Esophagus (tissue), 2 donors: ENCODE measurements around the gene THSD8. TPM values are rescaled to one million over a fixed set of nuclear protein-coding genes. Genes with fewer than 3 reads are reported as not detected.
"Not testable (repeated sequence)": the region's sequence is repeated elsewhere in the genome, so short reads cannot be mapped to it uniquely, and the experiment has no call there.

Experiments
- H3K27ac ChIP-seq, 2 donors: one replicate each; pipeline ENCODE4 v1.5.1; 2013; ENCODE audit warnings: low read depth in 2 of 2, mild to moderate bottlenecking in 2 of 2, inconsistent platforms in 1 of 2, low read length in 1 of 2, moderate library complexity in 1 of 2
- H3K27me3 ChIP-seq, 2 donors: one replicate each; pipeline ENCODE4 v1.6.1; 2013; ENCODE audit warnings: low read length in 2 of 2, control low read depth in 1 of 2, mild to moderate bottlenecking in 1 of 2; ENCODE audit not compliant: insufficient read depth in 2 of 2, control insufficient read depth in 1 of 2
- H3K36me3 ChIP-seq, 2 donors: one replicate each; pipeline ENCODE4 v1.6.1; 2013; ENCODE audit warnings: low read length in 1 of 2; ENCODE audit not compliant: control insufficient read depth in 2 of 2, insufficient read depth in 2 of 2
- H3K4me1 ChIP-seq, 2 donors: one replicate each; pipeline ENCODE4 v1.6.1; 2013; ENCODE audit warnings: low read length in 1 of 2; ENCODE audit not compliant: control insufficient read depth in 2 of 2, insufficient read depth in 2 of 2
- H3K4me3 ChIP-seq, 2 donors: one replicate each; pipeline ENCODE4 v1.5.1; 2013; ENCODE audit warnings: low read length in 2 of 2, mild to moderate bottlenecking in 2 of 2, low read depth in 1 of 2, moderate library complexity in 1 of 2
- H3K9me3 ChIP-seq, 2 donors: one replicate each; pipeline ENCODE4 v1.6.1; 2013; ENCODE audit warnings: mild to moderate bottlenecking in 2 of 2, low read depth in 1 of 2, low read length in 1 of 2, moderate library complexity in 1 of 2; ENCODE audit not compliant: control insufficient read depth in 2 of 2, insufficient read depth in 1 of 2
- WGBS, 2 donors: extraction: QIAGEN DNeasy Blood & Tissue Kit; methylation state at CpG; one replicate each; pipeline ENCODE4 v1.1.7; 2013; 5-methylcytosine and 5-hydroxymethylcytosine counted together
- polyA plus RNA-seq, 2 donors: library from polyadenylated mRNA; stranded (reverse); fragments of 200-250 nt; gene quantifications; one replicate each; pipeline ENCODE4 v1.2.3, GENCODE V29; 2013
- donor health status: healthy with polysubstance abuse.
- donor health status: Bipolar disorder and iron deficiency.

THSD8 gene
- polyA plus RNA-seq, 2 donors = 2.8 to 8.4 TPM

DNA sequence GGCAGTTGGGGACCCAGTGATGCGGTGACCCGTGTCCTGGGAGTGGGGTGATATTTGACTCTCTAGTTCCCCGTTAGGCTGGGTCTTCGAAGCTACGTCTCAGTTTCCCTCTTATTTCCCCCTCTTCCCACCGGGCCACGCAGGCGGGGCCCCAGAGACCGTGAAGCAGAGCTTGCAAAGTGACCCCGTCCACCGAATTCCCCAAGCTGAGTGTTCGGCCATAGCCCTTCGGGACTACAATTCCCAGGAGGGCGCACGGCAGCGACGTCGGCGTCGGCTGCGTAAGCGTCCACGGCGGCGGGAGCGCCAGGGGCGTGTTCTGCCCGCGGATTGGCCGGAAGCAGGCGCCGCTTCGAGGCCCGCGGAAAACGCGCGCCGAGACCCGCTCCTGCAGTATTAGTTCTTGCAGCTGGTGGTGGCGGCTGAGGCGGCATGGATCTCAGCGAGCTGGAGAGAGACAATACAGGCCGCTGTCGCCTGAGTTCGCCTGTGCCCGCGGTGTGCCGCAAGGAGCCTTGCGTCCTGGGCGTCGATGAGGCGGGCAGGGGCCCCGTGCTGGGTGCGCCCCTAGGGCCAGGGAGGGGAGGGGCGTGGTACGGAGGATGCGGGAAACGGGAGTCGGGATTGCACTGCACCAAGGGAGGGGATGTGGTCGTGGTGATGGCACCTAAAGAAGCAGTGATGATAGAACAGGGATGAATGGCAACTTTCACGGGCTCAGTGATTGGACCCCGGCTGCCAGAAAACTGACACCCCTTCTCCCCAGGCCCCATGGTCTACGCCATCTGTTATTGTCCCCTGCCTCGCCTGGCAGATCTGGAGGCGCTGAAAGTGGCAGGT lies 4.6 kb downstream of the THSD8 start, which contains the start of gene RNASEH2A:
RNASEH2A (plus strand) TSS at position 343 of the 840 bp plus-strand sequence; CDS start at position 433, 90 bp downstream.
- Histone ChIP-seq H3K27me3 (no peaks in the 10 kb centered on the region), H3K4me3 (peak within 1 kb of the TSS; percentile 56 to 73), H3K4me1 (peaks cover 4 to 5% of the 10 kb centered on the region in 2 donors), H3K36me3 (no peaks in the 10 kb centered on the region), H3K27ac (peak within 1 kb of the TSS; percentile 44 to 73), H3K9me3 (no peaks in the 10 kb centered on the region)
- WGBS, 2 donors = 4% methylated on average over 65 to 66 of the region's 66 CpGs

GRCh38 chr19:12815088-12815487 lies 13.2 kb downstream of the THSD8 start:
- Histone ChIP-seq H3K4me1 (no peaks in the 10 kb centered on the region), H3K9me3 (no peaks in the 10 kb centered on the region), H3K36me3 (peaks cover 0 to 4% of the 10 kb centered on the region in 2 donors), H3K27me3 (no peaks in the 10 kb centered on the region), H3K4me3 (no peak overlapping the region), H3K27ac (no peak overlapping the region)
- 92 to 93% methylated on average over 7 of the region's 7 CpGs for WGBS, 2 donors

GRCh38 chr19:12817188-12817587 lies 15.3 kb downstream of the THSD8 start:
- H3K4me1 ChIP-seq, H3K9me3 ChIP-seq, H3K27ac ChIP-seq, H3K4me3 ChIP-seq, H3K36me3 ChIP-seq, H3K27me3 ChIP-seq: not testable (repeated sequence)
- 91 to 94% methylated on average over 6 of the region's 6 CpGs for WGBS, 2 donors

GRCh38 chr19:12817810-12818209 lies 15.9 kb downstream of the THSD8 start:
- H3K4me3 ChIP-seq, H3K27ac ChIP-seq, H3K36me3 ChIP-seq, H3K27me3 ChIP-seq, H3K4me1 ChIP-seq, H3K9me3 ChIP-seq: not testable (repeated sequence)
- 93 to 94% methylated on average over 11 of the region's 11 CpGs for WGBS, 2 donors

- Histone ChIP-seq H3K27ac (no peak overlapping the region), H3K4me1 (peaks cover 4 to 6% of the 10 kb centered on the region in 2 donors), H3K36me3 (no peaks in the 10 kb centered on the region), H3K4me3 (no peak overlapping the region), H3K9me3 (peaks cover 0 to 2% of the 10 kb centered on the region in 2 donors), H3K27me3 (no peaks in the 10 kb centered on the region)
- 76 to 80% methylated on average over 2 of the region's 2 CpGs for WGBS, 2 donors
Observed at GRCh38 chr19:12821761-12822160, 19.9 kb downstream of the THSD8 start.

DNA sequence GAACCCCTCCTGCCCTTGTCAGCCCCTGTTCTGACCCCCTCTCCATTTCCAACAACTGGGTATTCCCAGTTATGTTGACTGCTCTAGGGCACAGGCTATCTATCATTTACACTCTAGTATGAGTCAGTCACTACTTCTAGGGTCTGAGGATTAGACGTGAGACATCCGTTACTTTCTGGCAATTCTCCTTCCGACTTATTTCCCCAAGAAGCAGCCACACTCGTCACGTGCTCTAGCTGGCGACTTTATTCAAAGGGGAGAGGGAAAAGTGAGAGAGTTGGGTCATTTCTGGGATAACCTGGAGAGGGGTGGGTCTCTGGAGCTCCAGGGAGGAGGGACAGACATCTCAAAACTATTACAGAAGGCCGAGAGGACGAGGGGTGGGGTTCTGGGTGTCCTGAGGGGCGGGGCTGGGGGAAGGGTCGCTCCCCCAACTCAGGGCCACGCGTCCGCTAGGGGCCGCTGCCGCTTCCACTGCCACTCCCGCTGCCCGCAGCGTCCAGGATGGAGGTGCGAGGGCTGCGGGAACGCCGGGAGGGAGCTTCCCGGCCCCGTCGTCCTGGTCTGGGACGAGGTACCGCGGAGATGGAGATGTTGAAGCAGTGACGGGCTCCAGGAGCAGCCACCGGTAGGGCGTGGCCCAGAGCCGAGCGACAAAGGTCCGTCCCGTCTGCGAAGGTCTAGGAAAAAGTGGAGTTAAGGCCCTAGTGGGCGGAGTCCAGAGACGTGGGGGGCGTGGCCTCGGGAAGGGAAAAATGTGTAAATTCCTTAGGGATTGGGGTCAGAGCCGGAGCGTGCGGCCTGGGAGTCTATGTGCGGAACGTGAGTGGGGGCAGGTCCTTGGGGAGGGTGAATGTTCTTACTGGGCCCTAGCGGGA lies 23.6 kb downstream of the THSD8 start:
- H3K36me3 ChIP-seq = no peaks in the 10 kb centered on the region
- WGBS, 2 donors = 8% methylated on average over 46 of the region's 46 CpGs
- H3K9me3 ChIP-seq = peaks cover 0 to 2% of the 10 kb centered on the region in 2 donors
- peaks cover 4 to 10% of the 10 kb centered on the region in 2 donors for H3K4me1 ChIP-seq
- H3K27ac ChIP-seq = no peak overlapping the region
- H3K4me3 ChIP-seq = peak overlapping the region in 1 of 2 donors; percentile 17
- no peaks in the 10 kb centered on the region for H3K27me3 ChIP-seq

DNA sequence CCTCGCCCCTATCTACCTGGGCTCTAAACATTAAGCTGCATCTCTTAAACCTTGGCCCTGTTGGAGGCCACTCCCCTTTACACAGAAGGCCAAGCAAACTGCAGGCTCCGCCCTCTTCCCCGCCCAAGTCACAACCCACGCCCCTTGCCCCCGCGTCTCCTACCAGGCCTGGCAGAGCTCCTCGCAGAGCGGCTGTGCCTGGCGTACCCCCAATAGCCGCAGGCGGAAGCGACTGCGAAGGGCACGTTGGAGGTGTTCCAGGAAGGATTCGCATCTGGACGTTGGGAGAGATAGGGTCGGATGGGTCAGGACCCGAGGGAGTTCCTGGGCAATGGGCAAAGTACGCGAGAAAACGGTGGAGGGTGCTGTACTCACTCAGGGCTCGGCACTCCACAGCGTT lies 26.6 kb downstream of the THSD8 start:
- no peak overlapping the region for H3K4me3 ChIP-seq
- peaks cover 4 to 10% of the 10 kb centered on the region in 2 donors for H3K4me1 ChIP-seq
- WGBS, 2 donors = 7% methylated on average over 23 of the region's 23 CpGs
- peaks cover 0 to 1% of the 10 kb centered on the region in 2 donors for H3K27me3 ChIP-seq
- H3K9me3 ChIP-seq = no peaks in the 10 kb centered on the region
- H3K36me3 ChIP-seq = no peaks in the 10 kb centered on the region
- H3K27ac ChIP-seq = no peak overlapping the region

DNA sequence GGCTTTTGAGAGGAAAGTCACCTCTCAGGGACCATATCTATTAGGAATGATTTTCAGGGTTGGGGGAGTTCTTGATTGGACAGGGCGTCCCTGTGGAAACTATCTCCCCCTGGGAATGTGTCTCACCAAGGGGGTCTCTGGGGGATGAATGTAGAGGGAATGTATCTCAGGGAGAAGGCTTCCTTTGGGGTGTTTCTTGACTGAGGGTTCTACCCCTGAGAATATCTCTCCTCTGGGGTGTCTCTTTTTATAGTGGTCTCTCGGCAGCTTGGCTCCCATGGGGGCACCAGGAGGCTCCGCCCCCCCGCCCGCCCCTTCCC lies 31.5 kb downstream of the THSD8 start:
- Histone ChIP-seq H3K4me3 (peak overlapping the region in 1 of 2 donors; percentile 53), H3K36me3 (no peaks in the 10 kb centered on the region), H3K4me1 (peaks cover 4 to 9% of the 10 kb centered on the region in 2 donors), H3K27ac (no peak overlapping the region), H3K27me3 (peaks cover 0 to 23% of the 10 kb centered on the region in 2 donors), H3K9me3 (no peaks in the 10 kb centered on the region)
- WGBS, 2 donors = 1 to 6% methylated on average over 2 to 5 of the region's 5 CpGs

DNA sequence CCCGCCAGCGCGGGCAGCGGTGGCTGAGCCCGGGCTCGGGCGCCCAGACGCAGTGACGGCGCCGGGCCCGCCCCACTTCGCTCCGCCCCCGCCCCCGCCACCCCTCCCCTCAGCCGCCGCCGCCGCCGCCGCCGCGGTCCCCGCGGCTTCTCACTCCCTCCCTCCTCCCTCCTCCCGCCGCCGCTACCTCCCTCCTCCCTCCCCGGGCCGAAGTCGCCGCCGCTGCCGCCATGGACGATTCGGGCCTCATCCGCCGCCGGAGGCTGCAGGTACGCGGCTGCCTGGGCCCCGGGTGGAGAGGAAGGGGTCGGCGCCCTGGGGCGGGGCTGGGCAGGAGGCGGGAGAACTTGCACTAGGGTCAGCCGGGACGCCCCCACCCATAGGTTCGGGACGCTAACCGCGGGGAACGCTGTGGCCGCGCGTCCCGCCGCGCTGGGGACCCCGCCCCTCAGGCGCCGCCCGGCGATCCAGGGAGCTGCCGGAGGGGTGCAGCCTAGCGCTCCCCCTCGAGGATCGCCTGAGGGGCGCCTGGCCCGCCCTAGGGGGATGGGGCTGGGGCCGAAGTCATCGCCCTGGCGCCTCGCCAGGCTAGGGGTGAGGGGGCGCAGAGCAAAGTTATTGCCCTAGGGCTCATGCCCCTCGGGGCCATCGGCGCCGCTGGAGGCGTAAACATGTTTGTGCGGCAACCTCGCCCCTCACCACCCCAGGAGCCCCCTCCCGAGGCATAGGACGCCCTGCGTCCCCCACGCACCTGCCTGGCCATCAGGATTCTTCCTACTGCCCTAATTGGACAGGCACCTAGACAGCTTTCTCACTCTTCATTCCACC lies 32.1 kb downstream of the THSD8 start:
- H3K36me3 ChIP-seq = no peaks in the 10 kb centered on the region
- WGBS, 2 donors = 2 to 3% methylated on average over 38 to 83 of the region's 87 CpGs
- peak overlapping the region; percentile 31 to 53 for H3K4me3 ChIP-seq
- peaks cover 0 to 3% of the 10 kb centered on the region in 2 donors for H3K9me3 ChIP-seq
- H3K27me3 ChIP-seq = peaks cover 0 to 26% of the 10 kb centered on the region in 2 donors
- peaks cover 2 to 13% of the 10 kb centered on the region in 2 donors for H3K4me1 ChIP-seq
- no peak overlapping the region for H3K27ac ChIP-seq
